ENCODE measurements around the gene DPYD.

Gene DPYD

DNA sequence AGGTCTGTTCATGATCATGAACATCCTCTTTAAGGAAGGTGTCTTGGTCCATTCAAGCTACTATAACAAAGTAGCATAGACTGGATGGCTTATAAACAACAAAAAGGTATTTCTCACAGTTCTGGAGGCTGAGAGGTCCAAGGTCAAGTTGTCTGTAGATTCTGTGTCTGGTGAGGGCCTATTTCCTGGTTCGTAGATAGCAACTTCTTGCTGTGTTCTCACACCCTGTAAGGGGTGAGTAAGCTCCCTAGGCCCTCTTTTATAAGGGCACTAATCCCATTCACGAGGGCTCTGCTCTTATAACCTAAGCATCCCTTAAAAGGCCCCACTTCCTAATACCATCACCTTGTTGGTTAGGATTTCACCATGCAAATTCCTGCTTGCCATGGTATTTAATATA lies 851.5 kb downstream of the DPYD start:
- TF ChIP-seq, protein P1, sequence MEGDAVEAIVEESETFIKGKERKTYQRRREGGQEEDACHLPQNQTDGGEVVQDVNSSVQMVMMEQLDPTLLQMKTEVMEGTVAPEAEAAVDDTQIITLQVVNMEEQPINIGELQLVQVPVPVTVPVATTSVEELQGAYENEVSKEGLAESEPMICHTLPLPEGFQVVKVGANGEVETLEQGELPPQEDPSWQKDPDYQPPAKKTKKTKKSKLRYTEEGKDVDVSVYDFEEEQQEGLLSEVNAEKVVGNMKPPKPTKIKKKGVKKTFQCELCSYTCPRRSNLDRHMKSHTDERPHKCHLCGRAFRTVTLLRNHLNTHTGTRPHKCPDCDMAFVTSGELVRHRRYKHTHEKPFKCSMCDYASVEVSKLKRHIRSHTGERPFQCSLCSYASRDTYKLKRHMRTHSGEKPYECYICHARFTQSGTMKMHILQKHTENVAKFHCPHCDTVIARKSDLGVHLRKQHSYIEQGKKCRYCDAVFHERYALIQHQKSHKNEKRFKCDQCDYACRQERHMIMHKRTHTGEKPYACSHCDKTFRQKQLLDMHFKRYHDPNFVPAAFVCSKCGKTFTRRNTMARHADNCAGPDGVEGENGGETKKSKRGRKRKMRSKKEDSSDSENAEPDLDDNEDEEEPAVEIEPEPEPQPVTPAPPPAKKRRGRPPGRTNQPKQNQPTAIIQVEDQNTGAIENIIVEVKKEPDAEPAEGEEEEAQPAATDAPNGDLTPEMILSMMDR (conservative IDR thresholded peaks at IDR 0.05): no peak
- H3K27ac ChIP-seq: no peak overlapping the region

- TF ChIP-seq, protein P1 (conservative IDR thresholded peaks at IDR 0.05): no peak
Observed at GRCh38 chr1:97066860-97067259, 854.0 kb downstream of the DPYD start.

DNA sequence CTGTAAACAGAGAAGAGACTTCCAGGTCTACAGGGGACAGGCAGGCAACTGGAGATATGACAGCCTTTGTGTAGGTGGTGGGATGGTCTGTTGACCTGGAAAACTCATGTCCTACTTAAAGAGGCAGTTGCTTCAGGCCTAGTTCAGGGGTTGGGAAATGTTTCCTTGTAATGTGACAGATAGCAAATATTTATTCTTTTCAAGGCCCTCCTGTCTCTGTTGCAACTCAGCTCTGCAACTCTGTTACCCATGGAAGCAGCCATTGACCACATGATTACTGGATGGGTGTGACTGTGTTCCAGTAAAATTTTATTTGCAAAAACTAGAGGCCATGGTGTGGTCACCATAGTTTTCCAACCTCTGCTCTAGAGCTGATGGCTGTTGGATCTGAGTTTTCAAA lies 857.3 kb downstream of the DPYD start:
- TF ChIP-seq, protein P1 (conservative IDR thresholded peaks at IDR 0.05): no peak

More at GRCh38 chr1:97066860-97067259, 854.0 kb downstream of the DPYD start:
- H3K27ac ChIP-seq: no peak overlapping the region

DNA sequence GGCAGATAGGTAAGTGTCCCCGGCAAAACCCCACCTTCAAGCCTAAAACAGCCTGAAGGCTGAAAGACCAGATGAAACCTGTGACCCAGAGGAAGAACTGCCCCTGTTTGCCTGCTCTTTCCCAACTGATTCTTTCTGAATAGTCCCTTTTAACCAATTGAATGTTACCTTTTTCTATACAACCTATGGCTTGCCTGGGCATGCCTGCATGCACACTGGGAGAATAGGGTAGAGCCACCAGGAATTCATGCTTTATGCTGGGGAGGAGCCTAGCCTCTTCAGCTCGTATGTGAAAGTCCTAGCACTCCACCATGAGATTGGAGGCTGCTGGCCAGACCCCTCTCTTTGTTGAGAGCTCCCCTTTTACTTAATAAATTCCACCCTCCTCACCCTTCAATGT lies 859.2 kb downstream of the DPYD start:
- H3K27ac ChIP-seq: no peak overlapping the region
- TF ChIP-seq, protein P1 (conservative IDR thresholded peaks at IDR 0.05): no peak

More for the DNA sequence above, 857.3 kb downstream of the DPYD start:
- no peak overlapping the region for H3K27ac ChIP-seq

DNA sequence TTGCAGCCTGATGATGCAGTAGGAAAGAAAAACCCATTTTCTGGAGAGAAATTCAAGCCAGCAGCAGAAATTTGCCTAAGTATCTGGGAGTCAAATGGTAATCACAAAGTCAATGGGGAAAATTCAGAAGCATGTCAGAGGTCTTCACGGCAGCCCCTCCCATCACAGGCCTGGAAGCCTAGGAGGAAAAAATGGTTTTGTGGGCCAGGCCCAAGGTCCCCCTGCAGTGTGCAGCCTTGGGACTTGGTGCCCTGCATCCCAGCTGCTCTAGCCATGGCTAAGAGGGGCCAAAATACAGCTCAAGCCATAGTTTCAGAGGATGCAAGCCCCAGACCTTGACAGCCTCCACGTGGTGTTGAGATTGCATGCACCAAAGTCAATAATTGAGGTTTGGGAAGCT lies 864.4 kb downstream of the DPYD start:
- H3K27ac ChIP-seq: no peak overlapping the region
- TF ChIP-seq, protein P1 (conservative IDR thresholded peaks at IDR 0.05): no peak

DNA sequence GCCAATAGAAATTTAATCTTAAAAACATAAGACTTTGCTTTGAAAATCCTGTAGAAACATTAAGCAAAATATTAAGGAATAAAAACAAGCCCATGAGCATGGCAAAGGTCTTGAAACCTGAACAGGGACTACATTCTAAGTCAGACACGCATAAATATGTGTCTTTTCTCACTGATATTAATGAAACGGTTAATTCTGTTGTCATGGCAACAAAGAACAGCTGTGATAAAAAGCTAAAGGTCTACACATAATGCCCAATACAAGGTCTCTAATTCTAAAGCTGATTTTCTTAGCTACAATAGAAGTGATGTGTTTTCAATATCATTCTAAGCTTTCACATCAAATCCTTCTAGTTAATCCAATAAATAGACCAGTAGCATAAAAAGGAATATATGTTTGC lies 867.6 kb downstream of the DPYD start:
- no peak overlapping the region for H3K27ac ChIP-seq
- TF ChIP-seq, protein P1 (conservative IDR thresholded peaks at IDR 0.05): no peak

- TF ChIP-seq, protein P1 (conservative IDR thresholded peaks at IDR 0.05): no peak
- no peak overlapping the region for H3K27ac ChIP-seq
Observed at GRCh38 chr1:97051823-97052222, 869.0 kb downstream of the DPYD start.

GRCh38 chr1:97050506-97050905 lies 870.3 kb downstream of the DPYD start:
- H3K27ac ChIP-seq: no peak overlapping the region
- TF ChIP-seq, protein P1 (conservative IDR thresholded peaks at IDR 0.05): peak; percentile 74

Measured in VCaP (cell line).